Fibroblast of villous mesenchyme (primary cell): ENCODE data around the gene RAB44. TPM values are rescaled to one million over a fixed set of nuclear protein-coding genes. Genes with fewer than 3 reads are reported as not detected.
A peak's percentile ranks its signal among the peaks of the same experiment; 100 is the strongest.

Source experiments
- DNase-seq: peaks from one replicate; pipeline ENCODE4 v3.0.0-alpha.2; 2010; ENCODE audit warnings: low read depth
- H3K4me3 ChIP-seq: 2 replicates; pipeline ENCODE4 v1.5.1; 2011; ENCODE audit warnings: low read depth, mild to moderate bottlenecking, low read length
- total RNA-seq: library from RNA; depleted of rRNA; stranded (reverse); fragments of >200 nt; gene quantifications from 2 replicates; pipeline ENCODE4 v1.2.3, GENCODE V29; 2012
- TF ChIP-seq, protein P1 (sequence below): IDR thresholded peaks from 2 replicates; pipeline ENCODE4 v1.5.1; 2012; ENCODE audit warnings: low read depth, mild to moderate bottlenecking, low read length; ENCODE audit not compliant: insufficient read depth

Gene RAB44
- total RNA-seq, 1 donor, result not detected

DNA sequence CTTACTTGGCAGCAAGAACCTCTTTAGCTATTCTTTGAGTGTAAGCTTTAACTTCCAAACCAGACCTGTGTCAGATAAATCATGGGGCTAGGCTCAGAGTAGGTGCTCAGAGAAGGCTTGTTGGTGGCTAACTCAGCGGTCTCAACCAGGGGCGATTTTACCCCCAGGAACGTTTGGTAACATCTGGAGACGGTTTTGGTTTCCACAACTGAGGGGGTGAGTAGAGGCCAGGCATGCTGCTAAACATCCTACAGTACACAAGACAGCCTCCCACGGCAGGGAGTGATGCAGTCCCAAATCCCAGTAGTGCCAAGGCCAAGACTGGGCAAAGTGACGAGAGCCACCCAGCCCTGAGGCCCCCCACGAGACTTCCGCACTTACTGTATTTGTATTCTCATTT is 59.2 kb downstream of the RAB44 start:
- DNase-seq, result no peak
- no peak overlapping the region for H3K4me3 ChIP-seq
- TF ChIP-seq, protein P1, sequence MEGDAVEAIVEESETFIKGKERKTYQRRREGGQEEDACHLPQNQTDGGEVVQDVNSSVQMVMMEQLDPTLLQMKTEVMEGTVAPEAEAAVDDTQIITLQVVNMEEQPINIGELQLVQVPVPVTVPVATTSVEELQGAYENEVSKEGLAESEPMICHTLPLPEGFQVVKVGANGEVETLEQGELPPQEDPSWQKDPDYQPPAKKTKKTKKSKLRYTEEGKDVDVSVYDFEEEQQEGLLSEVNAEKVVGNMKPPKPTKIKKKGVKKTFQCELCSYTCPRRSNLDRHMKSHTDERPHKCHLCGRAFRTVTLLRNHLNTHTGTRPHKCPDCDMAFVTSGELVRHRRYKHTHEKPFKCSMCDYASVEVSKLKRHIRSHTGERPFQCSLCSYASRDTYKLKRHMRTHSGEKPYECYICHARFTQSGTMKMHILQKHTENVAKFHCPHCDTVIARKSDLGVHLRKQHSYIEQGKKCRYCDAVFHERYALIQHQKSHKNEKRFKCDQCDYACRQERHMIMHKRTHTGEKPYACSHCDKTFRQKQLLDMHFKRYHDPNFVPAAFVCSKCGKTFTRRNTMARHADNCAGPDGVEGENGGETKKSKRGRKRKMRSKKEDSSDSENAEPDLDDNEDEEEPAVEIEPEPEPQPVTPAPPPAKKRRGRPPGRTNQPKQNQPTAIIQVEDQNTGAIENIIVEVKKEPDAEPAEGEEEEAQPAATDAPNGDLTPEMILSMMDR, result no peak

DNA sequence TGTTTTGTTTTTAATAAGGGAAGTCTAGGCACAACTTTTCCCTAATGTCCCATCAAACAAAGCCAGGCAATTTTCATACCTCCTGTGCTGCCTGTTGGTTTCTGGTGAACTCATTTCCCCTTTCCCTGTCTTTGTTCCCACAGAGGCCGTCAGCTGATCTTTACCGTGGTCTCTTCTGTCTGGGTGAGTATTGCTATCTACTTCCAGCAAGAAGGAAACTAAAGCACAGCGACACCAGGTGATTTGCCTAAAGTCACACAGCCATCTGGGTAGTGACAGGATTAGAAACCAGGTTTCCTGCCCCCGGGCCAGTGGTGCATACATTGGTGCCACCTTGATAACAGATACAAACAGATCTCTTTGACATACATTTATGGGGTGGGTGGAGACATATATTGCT is 59.6 kb downstream of the RAB44 start:
- TF ChIP-seq, protein P1, result no peak
- H3K4me3 ChIP-seq, result no peak overlapping the region
- no peak for DNase-seq

DNA sequence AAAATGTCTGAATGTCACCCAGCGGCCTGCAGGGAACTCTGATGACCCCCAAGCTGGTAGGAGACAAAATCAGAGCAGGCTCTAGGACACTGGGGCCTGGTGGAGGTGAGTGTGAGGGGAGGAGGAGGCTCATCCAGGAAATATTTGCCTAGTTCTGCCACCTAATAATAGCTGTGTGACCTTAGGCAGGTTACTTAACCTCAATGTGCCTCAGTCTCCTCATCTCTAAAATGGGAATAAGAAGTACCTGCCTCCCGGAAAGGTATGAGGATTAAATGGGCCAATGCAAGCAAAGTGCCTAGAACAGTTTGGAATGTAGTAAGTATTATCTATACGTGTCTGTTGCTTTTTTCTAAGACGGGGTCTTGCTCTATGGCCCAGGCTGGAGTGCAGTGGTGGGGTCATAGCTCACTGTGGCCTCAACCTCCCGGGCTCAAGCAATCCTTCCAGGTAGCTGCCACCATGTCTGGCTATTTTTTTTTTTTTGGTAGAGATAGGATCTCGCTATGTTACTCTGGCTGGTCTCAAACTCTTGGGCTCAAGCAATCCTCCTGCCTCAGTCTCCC is 60.4 kb downstream of the RAB44 start:
- TF ChIP-seq, protein P1, result no peak
- DNase-seq, result no peak
- H3K4me3 ChIP-seq, result no peak overlapping the region

DNA sequence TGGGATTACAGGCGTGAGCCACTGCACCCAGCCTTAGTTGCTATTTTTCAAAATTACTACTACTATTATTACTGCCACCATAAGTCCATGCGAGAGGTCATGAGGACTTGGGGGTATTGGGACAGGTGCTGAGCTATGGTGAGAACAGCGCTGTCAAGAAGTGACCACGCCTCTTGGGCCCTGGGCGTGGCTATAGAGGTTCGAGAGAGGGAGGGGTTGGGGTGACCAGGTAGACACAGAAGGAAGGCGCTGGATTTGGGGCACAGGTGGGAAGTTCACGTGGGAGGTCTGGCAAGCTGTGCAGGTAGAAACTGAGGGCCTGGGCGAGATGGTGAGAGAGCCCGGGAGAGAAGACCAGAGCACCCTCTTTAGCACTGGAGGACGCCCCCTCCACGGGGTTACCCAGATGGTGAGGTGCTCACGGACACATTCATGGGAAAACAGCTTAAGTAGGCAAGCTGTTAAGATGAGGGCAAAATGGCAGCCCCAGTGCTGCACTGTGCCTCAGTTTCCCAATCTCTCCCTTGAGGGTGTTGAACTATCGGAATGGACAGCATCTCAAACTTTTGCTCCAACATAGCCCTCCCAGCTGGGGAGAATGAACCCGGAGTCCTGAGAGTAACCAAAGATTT is 61.0 kb downstream of the RAB44 start:
- no peak overlapping the region for H3K4me3 ChIP-seq
- no peak for DNase-seq
- TF ChIP-seq, protein P1, result no peak

DNA sequence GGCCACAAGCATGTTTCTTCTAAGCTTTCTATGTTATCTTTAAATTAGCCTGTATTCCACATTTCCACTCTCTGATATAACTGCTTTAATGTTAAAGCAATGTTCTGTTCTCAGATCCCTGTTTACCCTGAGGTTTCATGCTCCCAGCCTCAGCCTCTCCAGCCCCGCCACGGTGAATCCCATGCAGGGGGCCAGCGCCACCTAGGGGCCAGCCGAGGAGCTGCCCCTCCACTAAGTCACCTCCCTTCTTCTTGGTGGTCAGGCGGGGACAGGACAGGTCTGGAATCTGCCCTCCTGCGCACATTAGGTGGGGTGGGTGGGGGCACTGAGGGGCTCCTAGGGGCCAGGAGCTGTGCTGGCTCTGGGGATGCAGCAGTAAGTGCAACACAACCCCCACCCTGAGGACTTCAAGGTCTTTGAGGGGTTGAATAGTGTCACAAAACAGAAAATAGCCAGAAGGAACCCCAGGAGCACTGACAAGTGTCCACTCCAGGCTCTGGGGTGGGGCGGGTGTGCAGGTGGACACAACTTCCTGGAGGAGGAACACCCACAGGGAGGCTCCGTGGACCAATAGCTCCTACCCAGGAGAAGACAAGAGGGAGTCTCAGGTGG is 61.6 kb downstream of the RAB44 start:
- no peak overlapping the region for H3K4me3 ChIP-seq
- DNase-seq, result peak; percentile 77
- TF ChIP-seq, protein P1, result peak; percentile 97

DNA sequence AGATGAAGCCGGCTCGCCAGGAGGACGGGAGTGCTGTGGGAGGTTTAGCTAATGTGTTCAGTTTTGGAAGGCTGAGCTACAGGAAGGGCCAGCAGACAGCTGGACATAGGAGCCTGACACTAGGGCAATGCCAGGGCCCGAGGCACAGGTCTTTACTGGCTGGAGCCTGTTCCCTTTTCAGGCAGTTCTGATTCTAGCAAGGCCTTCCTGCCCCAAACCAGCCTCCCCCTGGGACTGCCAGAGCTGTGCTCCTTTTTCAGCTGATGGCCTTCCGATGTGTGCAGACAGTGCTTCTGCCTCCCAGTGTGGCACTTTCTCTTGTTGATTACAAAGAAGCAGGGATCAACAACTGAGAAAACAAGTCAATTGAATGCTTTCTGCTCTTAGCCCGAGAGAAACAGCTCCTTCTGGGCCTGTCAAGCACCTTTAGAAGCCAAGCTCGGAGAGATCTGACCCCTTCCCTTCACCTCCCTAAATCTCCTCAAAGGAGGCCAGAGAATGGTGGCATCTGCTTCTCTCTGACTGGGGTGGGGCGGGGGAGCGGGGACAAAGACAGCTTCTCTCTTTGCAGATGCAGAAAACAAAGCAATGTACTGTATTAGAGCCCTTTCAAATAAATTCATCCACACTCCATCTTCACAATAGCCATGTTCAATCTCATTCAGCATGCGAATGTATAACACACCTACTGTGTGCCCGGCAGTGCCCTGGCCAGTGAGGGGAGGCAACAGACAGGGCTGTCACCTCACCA is 63.2 kb downstream of the RAB44 start:
- no peak for DNase-seq
- TF ChIP-seq, protein P1, result no peak
- H3K4me3 ChIP-seq, result no peak overlapping the region
